Nephron (organoid): ENCODE results near the gene EVI5L.

Experiments used
- H3K27ac Mint-ChIP-seq, 3 experiments: 2 replicates each; pipeline ENCODE4 v1.8.0; 2020; ENCODE audit warnings: mixed read lengths in 3 of 3, mild to moderate bottlenecking in 2 of 3, moderate library complexity in 1 of 3
- H3K27me3 Mint-ChIP-seq: 2 replicates; pipeline ENCODE4 v1.8.0; 2021; ENCODE audit warnings: low read depth, mild to moderate bottlenecking, moderate library complexity, mixed read lengths
- H3K36me3 Mint-ChIP-seq: 2 replicates; pipeline ENCODE4 v1.8.0; 2020; ENCODE audit warnings: low read depth, mixed read lengths
- H3K4me1 Mint-ChIP-seq: 2 replicates; pipeline ENCODE4 v1.8.0; 2020; ENCODE audit warnings: mixed read lengths
- H3K4me3 Mint-ChIP-seq, 3 experiments: 2 replicates each; pipeline ENCODE4 v1.8.0; 2020; ENCODE audit warnings: mild to moderate bottlenecking in 3 of 3, mixed read lengths in 3 of 3, moderate library complexity in 2 of 3
- H3K9me3 Mint-ChIP-seq: 2 replicates; pipeline ENCODE4 v1.8.0; 2020; ENCODE audit warnings: mixed read lengths
- CTCF ChIP-seq, 3 experiments: fragments of 200-600 bp; sonication (generic); IDR thresholded peaks; one replicate each; pipeline ENCODE4 v1.5.0; 2021; ENCODE audit warnings: antibody characterized with exemption in 3 of 3; ENCODE audit not compliant: unreplicated experiment in 3 of 3

EVI5L gene

DNA sequence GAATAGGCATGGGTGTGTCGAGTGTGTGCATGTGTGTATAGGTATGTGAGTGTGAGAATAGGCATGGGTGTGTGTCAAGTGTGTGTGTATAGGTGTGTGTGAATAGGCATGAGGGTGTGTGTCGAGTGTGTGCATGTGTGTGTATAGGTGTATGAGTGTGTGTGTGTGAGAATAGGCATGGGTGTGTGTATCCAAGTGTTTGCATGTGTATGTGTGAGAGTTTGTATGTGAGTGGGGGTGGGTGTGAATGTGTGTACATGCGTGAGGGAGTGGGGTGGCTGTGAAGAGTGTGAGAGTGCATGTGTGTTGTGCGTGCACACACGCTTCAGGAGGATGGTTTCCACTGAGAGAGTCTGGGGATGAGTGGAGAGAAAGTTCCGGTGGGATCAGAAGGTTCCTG lies 13.5 kb downstream of the EVI5L start:
- Mint-ChIP-seq H3K4me1 (no peaks in the 10 kb centered on the region), H3K27ac (no peak overlapping the region), H3K36me3 (no peaks in the 10 kb centered on the region), H3K9me3 (no peaks in the 10 kb centered on the region), H3K27me3 (no peaks in the 10 kb centered on the region), H3K4me3 (no peak overlapping the region)
- no peak for TF ChIP-seq CTCF (IDR thresholded peaks at IDR 0.05; ENCODE audit: unreplicated experiment in 3 of 3)

- Mint-ChIP-seq H3K27ac (no peak overlapping the region), H3K9me3 (no peaks in the 10 kb centered on the region), H3K4me1 (no peaks in the 10 kb centered on the region), H3K4me3 (no peak overlapping the region), H3K36me3 (no peaks in the 10 kb centered on the region), H3K27me3 (no peaks in the 10 kb centered on the region)
- TF ChIP-seq CTCF (IDR thresholded peaks at IDR 0.05; ENCODE audit: unreplicated experiment in 3 of 3): no peak
Observed at GRCh38 chr19:7844405-7844804, 14.4 kb downstream of the EVI5L start.

DNA sequence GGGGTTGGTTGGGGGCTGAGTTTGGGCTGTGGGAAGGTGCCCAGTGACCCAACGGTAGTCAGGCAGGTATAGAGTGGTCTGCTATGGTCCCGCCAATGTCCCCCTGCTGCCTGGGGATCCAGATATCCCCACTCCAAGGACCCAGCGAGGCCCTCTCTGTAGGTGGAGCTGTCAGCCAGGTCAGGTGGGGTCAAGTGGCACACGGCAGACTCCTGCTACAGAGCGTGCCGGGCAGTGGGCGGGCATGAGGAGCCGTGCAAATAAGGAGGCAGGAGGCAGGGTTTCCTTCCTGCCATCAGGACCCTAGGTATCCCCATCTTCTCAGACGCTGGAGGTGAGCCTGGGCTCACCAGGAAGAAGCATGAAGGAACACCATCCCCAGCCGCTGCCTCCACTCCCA lies 14.9 kb downstream of the EVI5L start:
- no peak for TF ChIP-seq CTCF (IDR thresholded peaks at IDR 0.05; ENCODE audit: unreplicated experiment in 3 of 3)
- no peak overlapping the region for H3K27ac Mint-ChIP-seq
- no peaks in the 10 kb centered on the region for H3K27me3 Mint-ChIP-seq
- no peaks in the 10 kb centered on the region for H3K9me3 Mint-ChIP-seq
- H3K4me3 Mint-ChIP-seq: no peak overlapping the region
- no peaks in the 10 kb centered on the region for H3K36me3 Mint-ChIP-seq
- H3K4me1 Mint-ChIP-seq: no peaks in the 10 kb centered on the region

DNA sequence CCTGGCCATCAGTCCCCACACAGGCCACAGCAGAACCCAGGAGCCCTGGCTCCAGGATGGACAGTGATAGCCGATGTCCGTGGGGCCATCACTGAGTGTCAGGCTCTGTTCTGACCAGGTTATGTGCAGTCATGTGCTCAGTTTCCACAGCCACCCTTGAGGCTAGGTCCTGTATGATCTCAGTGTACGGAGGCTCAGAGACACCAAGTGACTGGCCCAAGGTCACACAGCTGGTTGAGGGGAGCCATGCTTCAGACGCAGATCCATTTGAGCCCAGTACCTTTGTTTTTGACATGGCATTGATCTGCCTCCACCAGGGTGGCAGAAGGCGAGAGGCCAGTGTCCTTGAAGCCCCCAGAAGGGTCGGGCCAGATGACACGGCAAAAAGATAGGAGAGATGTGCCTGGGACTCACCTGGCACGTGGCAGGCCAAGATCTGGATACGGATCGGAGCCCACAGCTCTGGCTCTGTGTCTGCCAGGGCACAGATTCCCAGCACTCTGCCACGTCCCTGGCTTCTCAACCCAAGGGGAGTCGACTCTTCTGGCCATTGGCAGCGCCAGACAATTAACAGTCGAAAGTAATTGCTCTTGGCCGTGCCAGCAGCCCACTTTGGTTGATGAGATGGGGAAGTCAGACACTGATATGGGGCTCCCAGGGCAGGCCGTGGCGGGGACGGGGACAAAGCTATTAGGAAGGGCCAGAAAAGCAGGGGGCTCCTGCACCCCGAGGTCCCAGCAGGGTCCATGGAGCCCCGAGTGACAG lies 15.6 kb downstream of the EVI5L start:
- Mint-ChIP-seq H3K4me3 (no peak overlapping the region), H3K36me3 (no peaks in the 10 kb centered on the region), H3K27ac (no peak overlapping the region), H3K27me3 (no peaks in the 10 kb centered on the region), H3K9me3 (no peaks in the 10 kb centered on the region), H3K4me1 (peaks cover 6% of the 10 kb centered on the region)
- TF ChIP-seq CTCF (IDR thresholded peaks at IDR 0.05; ENCODE audit: unreplicated experiment in 3 of 3): no peak

DNA sequence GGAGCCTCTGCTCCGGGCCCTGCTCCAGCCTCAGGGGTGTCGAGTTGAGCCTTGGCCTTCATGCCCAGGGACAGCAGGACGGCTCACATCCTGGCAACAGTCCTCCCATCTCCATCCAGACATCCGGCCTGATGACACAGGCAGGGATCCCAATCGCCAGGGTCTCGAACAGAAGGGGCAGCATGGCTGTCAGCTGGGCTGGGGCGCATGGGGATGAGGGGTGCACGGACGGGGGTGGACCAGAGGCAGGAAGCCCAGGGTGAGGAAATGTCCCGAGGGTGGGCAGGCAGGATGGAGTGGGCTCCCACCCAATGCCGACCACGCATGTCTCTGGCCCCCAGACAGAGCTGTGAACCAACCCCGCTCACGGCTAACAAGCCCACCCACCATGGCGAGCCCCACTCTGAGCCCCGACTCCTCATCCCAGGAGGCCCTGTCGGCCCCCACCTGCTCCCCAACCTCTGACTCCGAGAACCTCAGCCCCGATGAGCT lies 16.2 kb downstream of the EVI5L start:
- Mint-ChIP-seq H3K9me3 (no peaks in the 10 kb centered on the region), H3K27ac (no peak overlapping the region), H3K27me3 (no peaks in the 10 kb centered on the region), H3K4me3 (no peak overlapping the region), H3K36me3 (no peaks in the 10 kb centered on the region), H3K4me1 (peaks cover 6% of the 10 kb centered on the region)
- TF ChIP-seq CTCF (IDR thresholded peaks at IDR 0.05; ENCODE audit: unreplicated experiment in 3 of 3): no peak

- Mint-ChIP-seq H3K9me3 (no peaks in the 10 kb centered on the region), H3K27me3 (no peaks in the 10 kb centered on the region), H3K27ac (no peak overlapping the region), H3K4me1 (peaks cover 6% of the 10 kb centered on the region), H3K36me3 (no peaks in the 10 kb centered on the region), H3K4me3 (no peak overlapping the region)
- no peak for TF ChIP-seq CTCF (IDR thresholded peaks at IDR 0.05; ENCODE audit: unreplicated experiment in 3 of 3)
Observed at GRCh38 chr19:7847664-7848063, 17.6 kb downstream of the EVI5L start.
